Activated T-helper 2 cell treated with anti-CD3 and anti-CD28 coated beads, Interferon-gamma antibody, Interleukin-2, Interleukin-4, amounts not matched to agents 10 μg/mL and 5 μg/mL and 100 μg/mL, durations not matched to agents 14 hours and 24 hours and 36 hours (primary cell): Measurements from ENCODE around the gene STARD8. TPM values are rescaled to one million over a fixed set of nuclear protein-coding genes. Genes with fewer than 3 reads are reported as not detected.
"Not testable (repeated sequence)": the region's sequence is repeated elsewhere in the genome, so short reads cannot be mapped to it uniquely, and the experiment has no call there.

Source experiments
- DNase-seq: peaks from one replicate; pipeline ENCODE4 v3.0.0; 2021; ENCODE audit warnings: low spot score
- H3K27ac Mint-ChIP-seq: one replicate; pipeline ENCODE4 v1.8.0; 2021; ENCODE audit warnings: mixed read lengths
- H3K27me3 Mint-ChIP-seq: one replicate; pipeline ENCODE4 v1.8.0; 2021; ENCODE audit warnings: low read depth, mixed read lengths
- H3K36me3 Mint-ChIP-seq: one replicate; pipeline ENCODE4 v1.8.0; 2021; ENCODE audit warnings: low read depth, mixed read lengths
- H3K4me1 Mint-ChIP-seq: one replicate; pipeline ENCODE4 v1.8.0; 2021; ENCODE audit warnings: low read depth, mixed read lengths
- H3K4me3 Mint-ChIP-seq: one replicate; pipeline ENCODE4 v1.8.0; 2021; ENCODE audit warnings: low read depth, mild to moderate bottlenecking, moderate library complexity, mixed read lengths
- H3K9me3 Mint-ChIP-seq: one replicate; pipeline ENCODE4 v1.8.0; 2021; ENCODE audit warnings: mixed read lengths
- intact Hi-C: fragments of 100-400 bp; cut with micrococcal nuclease; formaldehyde crosslinking; loops from one replicate; pipeline ENCODE4 v1.15.1; 2023
- total RNA-seq: library from RNA; stranded (reverse); gene quantifications from 2 replicates; pipeline ENCODE4 v1.2.3, GENCODE V29; 2022

The STARD8 gene
- total RNA-seq, 1 donor from 2014 or later, result 7.9 TPM

DNA sequence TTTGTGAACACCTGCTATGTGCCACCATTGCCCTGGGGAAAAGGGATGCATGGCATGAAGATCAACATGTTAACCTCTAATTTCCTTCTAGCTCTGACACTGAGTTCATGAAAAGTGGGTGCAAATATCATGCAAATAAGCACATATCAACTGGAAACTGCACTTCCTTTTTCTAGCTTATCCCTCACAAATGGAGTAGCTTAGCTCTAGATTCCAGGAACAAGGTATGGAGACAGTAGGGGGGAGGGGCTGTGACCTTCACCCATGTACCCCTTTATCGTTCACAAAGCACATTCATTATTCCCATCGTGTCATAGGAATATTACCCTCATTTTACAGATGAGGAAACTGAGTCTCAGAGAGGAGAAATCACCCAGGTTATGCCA lies 37.4 kb downstream of the STARD8 start:
- Mint-ChIP-seq H3K4me3 (no peak overlapping the region), H3K36me3 (no peaks in the 10 kb centered on the region), H3K9me3 (no peaks in the 10 kb centered on the region), H3K27me3 (no peaks in the 10 kb centered on the region), H3K27ac (no peak overlapping the region), H3K4me1 (peaks cover 28% of the 10 kb centered on the region)
- intact Hi-C loops, result loop anchor here (1.0 kb wide), 1 partner anchor 9 kb away; no protein-coding TSS in a partner anchor
- DNase-seq, result no peak

- H3K4me1 Mint-ChIP-seq, result peaks cover 28% of the 10 kb centered on the region
- intact Hi-C loops, result loop anchor here (1.0 kb wide), 1 partner anchor 9 kb away; no protein-coding TSS in a partner anchor
- peak overlapping the region; percentile 85 for H3K27ac Mint-ChIP-seq
- DNase-seq, result no peak
- no peaks in the 10 kb centered on the region for H3K36me3 Mint-ChIP-seq
- H3K27me3 Mint-ChIP-seq, result no peaks in the 10 kb centered on the region
- H3K9me3 Mint-ChIP-seq, result no peaks in the 10 kb centered on the region
- H3K4me3 Mint-ChIP-seq, result peak overlapping the region; percentile 75
Observed at GRCh38 chrX:68685685-68686084, 38.2 kb downstream of the STARD8 start.

DNA sequence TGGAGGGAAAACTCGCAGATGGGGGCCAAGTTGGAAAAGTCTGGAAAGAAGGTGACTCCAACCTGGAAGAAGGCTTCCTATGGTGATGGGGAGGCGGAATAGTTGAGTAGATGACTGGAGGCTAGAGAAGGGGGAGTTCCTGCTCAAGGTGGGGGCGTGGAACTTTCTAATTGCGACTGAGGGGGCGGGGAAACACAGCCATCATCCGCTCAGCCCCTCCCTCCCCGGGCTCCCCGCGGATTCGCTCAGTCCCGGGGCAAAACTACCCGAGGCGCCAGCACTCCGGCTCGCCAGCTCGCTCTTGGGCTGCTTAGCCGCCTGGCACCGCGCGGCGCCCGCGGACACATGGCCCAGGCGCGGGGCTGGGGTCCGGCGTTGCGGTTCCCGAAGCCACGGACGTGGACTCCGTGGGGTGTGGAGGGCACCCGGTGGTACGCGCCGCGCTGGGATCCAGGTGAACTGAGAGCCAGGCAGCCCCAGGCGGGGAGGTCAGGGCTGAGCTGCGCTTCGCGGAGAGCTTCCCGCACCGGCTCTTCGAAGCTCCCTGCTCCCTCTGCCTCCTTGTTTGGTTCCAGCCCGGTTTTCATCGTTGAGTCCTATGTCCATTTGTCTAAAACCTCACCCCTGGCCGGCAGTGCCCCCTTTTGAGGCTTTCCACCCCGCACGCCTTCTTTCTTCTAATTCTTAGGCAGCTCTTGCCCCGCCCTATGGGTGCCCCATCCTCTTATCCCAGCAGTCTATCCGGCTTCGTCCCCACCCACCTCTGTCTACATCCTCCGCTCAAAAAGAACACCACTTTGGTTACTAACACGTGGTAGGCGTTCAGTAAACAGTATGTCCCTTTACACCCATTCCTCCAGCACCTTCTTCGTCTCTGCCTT lies 38.9 kb downstream of the STARD8 start:
- no peaks in the 10 kb centered on the region for H3K36me3 Mint-ChIP-seq
- intact Hi-C loops, result no loop called here

DNA sequence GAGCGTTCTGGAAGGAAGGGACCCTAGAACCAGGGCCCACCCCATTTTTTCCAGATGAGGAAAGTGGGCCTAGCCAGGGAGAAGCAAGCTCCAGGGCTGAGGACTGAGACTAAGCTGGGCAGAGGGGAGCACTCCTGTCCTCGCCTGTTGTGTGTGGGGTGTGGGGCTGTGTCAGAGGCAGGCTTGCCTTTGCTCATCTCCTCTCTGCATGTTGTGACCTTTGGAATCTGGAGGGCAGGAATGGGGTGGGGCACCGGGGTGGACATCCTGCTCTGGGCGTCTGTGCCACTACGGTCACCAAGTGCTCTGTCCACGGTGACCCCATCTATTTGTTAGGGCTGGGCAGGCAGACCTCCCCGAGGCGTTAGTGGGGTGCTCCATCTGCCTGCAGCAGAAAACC lies 41.5 kb downstream of the STARD8 start:
- intact Hi-C loops, result not testable (repeated sequence)

More for the DNA sequence above, 38.9 kb downstream of the STARD8 start:
- no peaks in the 10 kb centered on the region for H3K9me3 Mint-ChIP-seq
- H3K4me3 Mint-ChIP-seq, result peak overlapping the region; percentile 75
- peaks cover 28% of the 10 kb centered on the region for H3K4me1 Mint-ChIP-seq
- DNase-seq, result no peak
- H3K27me3 Mint-ChIP-seq, result no peaks in the 10 kb centered on the region
- peak overlapping the region; percentile 85 for H3K27ac Mint-ChIP-seq

GRCh38 chrX:68690936-68691501 lies 43.6 kb downstream of the STARD8 start:
- no peaks in the 10 kb centered on the region for H3K36me3 Mint-ChIP-seq
- no peak overlapping the region for H3K27ac Mint-ChIP-seq
- H3K4me1 Mint-ChIP-seq, result peaks cover 30% of the 10 kb centered on the region
- no peaks in the 10 kb centered on the region for H3K9me3 Mint-ChIP-seq
- H3K27me3 Mint-ChIP-seq, result no peaks in the 10 kb centered on the region
- no peak overlapping the region for H3K4me3 Mint-ChIP-seq
- intact Hi-C loops, result loop anchor here (5.0 kb wide), 2 partner anchors 119 to 189 kb away; no protein-coding TSS in a partner anchor
- no peak for DNase-seq

More for the DNA sequence above, 41.5 kb downstream of the STARD8 start:
- H3K9me3 Mint-ChIP-seq, H3K27me3 Mint-ChIP-seq, H3K4me3 Mint-ChIP-seq, H3K27ac Mint-ChIP-seq, DNase-seq, H3K36me3 Mint-ChIP-seq: not testable (repeated sequence)
- H3K4me1 Mint-ChIP-seq, result peaks cover 31% of the 10 kb centered on the region

DNA sequence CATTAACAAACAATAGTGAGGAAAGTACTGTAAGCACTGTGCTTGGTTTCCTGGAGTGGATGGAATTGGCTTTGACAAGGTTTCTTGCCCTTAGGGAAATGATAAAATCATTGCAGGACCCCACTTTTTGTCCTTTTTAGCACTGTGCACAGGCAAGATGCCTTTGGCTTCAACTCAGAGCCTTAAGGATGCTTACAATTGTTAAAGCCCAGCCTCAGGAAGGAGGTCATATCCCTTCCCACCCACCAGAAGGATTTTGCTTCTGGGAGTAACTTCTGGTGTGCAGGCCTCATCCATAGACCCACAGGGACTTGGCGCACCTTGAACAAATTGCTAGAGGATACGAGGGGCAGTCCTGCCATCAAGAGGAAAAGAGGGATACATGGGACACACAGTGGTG lies 44.5 kb downstream of the STARD8 start:
- intact Hi-C loops, result loop anchor here (5.0 kb wide), 2 partner anchors 120 to 190 kb away; no protein-coding TSS in a partner anchor
- H3K27ac Mint-ChIP-seq, result no peak overlapping the region
- H3K4me1 Mint-ChIP-seq, result peaks cover 28% of the 10 kb centered on the region
- H3K36me3 Mint-ChIP-seq, result no peaks in the 10 kb centered on the region
- H3K9me3 Mint-ChIP-seq, result no peaks in the 10 kb centered on the region
- no peaks in the 10 kb centered on the region for H3K27me3 Mint-ChIP-seq
- H3K4me3 Mint-ChIP-seq, result no peak overlapping the region
- DNase-seq, result no peak

DNA sequence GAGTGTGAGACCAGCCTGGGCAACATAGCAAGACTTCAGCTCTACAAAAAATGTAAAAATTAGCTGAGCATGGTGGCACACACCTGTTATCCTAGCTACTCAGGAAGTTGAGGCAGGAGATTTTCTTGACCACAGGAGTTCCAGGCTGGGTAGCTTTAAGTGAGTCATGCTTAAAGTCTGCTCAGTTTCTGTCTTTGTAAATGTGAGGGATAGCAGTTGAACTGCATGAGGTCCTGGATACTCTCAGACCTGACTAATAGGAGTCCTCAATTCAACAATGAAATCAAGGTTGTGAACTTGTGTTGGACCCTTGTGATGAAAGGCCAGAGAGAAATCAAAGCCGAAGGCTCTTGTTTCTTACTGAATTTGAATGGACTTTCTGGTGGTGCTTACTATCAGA lies 45.2 kb downstream of the STARD8 start:
- peaks cover 28% of the 10 kb centered on the region for H3K4me1 Mint-ChIP-seq
- intact Hi-C loops, result loop anchor here (5.0 kb wide), 2 partner anchors 120 to 190 kb away; no protein-coding TSS in a partner anchor
- DNase-seq, result no peak
- no peak overlapping the region for H3K27ac Mint-ChIP-seq
- H3K36me3 Mint-ChIP-seq, result no peaks in the 10 kb centered on the region
- no peaks in the 10 kb centered on the region for H3K9me3 Mint-ChIP-seq
- H3K4me3 Mint-ChIP-seq, result no peak overlapping the region
- H3K27me3 Mint-ChIP-seq, result no peaks in the 10 kb centered on the region

GRCh38 chrX:68693481-68694434 lies 46.3 kb downstream of the STARD8 start:
- intact Hi-C loops, result loop anchor here (1.0 to 5.0 kb wide), 3 partner anchors 8 to 191 kb away; no protein-coding TSS in a partner anchor
- no peaks in the 10 kb centered on the region for H3K9me3 Mint-ChIP-seq
- peak overlapping the region; percentile 73 for H3K4me3 Mint-ChIP-seq
- H3K27ac Mint-ChIP-seq, result peak overlapping the region; percentile 63
- H3K27me3 Mint-ChIP-seq, result no peaks in the 10 kb centered on the region
- DNase-seq, result no peak
- H3K36me3 Mint-ChIP-seq, result no peaks in the 10 kb centered on the region
- H3K4me1 Mint-ChIP-seq, result peaks cover 28% of the 10 kb centered on the region

- peaks cover 28% of the 10 kb centered on the region for H3K4me1 Mint-ChIP-seq
- no peaks in the 10 kb centered on the region for H3K27me3 Mint-ChIP-seq
- peak overlapping the region; percentile 63 for H3K27ac Mint-ChIP-seq
- no peaks in the 10 kb centered on the region for H3K36me3 Mint-ChIP-seq
- H3K4me3 Mint-ChIP-seq, result peak overlapping the region; percentile 73
- H3K9me3 Mint-ChIP-seq, result no peaks in the 10 kb centered on the region
- DNase-seq, result no peak
- intact Hi-C loops, result loop anchor here (1.0 to 5.0 kb wide), 3 partner anchors 9 to 192 kb away; no protein-coding TSS in a partner anchor
Observed at GRCh38 chrX:68694435-68695205, 47.2 kb downstream of the STARD8 start.

GRCh38 chrX:68695206-68695845 lies 47.9 kb downstream of the STARD8 start:
- DNase-seq, result no peak
- Mint-ChIP-seq H3K9me3 (no peaks in the 10 kb centered on the region), H3K27ac (peak overlapping the region; percentile 42), H3K27me3 (no peaks in the 10 kb centered on the region), H3K36me3 (no peaks in the 10 kb centered on the region), H3K4me3 (peak overlapping the region; percentile 62), H3K4me1 (peaks cover 28% of the 10 kb centered on the region)
- intact Hi-C loops, result no loop called here

DNA sequence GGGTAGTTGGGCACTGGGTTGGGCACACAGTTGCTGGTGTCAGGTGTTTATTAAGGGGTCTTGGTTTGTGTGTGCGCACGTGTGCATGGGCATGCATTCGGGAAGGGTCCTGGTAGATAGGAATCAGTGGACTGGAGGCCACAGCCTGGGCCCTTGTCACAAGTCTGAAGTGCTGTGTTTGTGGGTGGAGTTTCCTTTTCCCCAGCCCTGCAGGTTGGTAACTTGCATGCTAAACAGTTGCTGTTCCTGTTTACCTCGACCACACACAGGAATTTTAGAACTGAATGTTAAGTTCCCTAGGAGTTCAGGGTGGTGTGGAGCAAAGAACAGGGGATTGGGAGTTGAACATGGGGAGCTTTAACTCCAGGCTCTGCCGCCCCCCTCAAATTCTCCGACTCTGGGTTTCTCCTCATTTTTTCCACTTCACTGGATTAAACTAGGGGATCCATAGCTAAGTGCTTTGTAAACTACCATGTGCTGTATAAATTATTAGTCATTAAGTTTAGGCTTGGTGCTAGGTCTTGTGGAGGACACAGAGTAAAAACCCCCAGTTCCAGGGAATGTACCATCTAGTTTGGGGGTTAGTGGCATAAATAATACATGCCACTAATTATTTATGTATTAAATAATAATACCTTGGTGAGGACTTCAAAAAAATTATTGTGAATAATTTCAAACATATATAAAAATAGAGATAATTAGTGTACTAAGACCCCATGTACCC lies 49.0 kb downstream of the STARD8 start:
- intact Hi-C loops, result no loop called here
- H3K4me3 Mint-ChIP-seq, result peak overlapping the region; percentile 17
- H3K9me3 Mint-ChIP-seq, result no peaks in the 10 kb centered on the region
- DNase-seq, result no peak
- H3K27me3 Mint-ChIP-seq, result no peaks in the 10 kb centered on the region
- H3K4me1 Mint-ChIP-seq, result peaks cover 30% of the 10 kb centered on the region
- no peaks in the 10 kb centered on the region for H3K36me3 Mint-ChIP-seq
- no peak overlapping the region for H3K27ac Mint-ChIP-seq
